GM12801 (cell line): ENCODE results near the gene PUM1.

Source experiments
- TF ChIP-seq, protein P1 (sequence below): IDR thresholded peaks from one replicate; pipeline ENCODE4 v1.5.1; 2011; ENCODE audit warnings: control low read depth; ENCODE audit not compliant: insufficient read length; ENCODE audit errors: extremely low read depth

The PUM1 gene

DNA sequence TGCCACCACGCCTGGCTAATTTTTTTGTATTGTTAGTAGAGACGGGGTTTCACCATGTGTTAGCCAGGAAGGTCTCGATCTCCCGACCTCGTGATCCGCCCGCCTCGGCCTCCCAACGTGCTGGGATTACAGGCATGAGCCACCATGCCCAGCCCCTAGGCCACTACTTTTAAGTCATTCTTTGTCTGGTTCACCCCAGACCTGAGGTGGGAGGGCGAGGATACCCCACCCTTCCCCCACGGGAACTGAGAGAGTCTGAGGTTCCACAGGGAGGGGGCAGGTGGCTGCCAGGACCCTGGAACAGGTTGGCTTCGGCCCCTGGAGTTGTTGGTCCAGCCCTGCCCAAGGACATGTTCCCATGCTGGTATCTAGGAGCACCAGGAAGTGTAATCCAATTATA lies 149.2 kb downstream of the PUM1 start:
- TF ChIP-seq, protein P1, sequence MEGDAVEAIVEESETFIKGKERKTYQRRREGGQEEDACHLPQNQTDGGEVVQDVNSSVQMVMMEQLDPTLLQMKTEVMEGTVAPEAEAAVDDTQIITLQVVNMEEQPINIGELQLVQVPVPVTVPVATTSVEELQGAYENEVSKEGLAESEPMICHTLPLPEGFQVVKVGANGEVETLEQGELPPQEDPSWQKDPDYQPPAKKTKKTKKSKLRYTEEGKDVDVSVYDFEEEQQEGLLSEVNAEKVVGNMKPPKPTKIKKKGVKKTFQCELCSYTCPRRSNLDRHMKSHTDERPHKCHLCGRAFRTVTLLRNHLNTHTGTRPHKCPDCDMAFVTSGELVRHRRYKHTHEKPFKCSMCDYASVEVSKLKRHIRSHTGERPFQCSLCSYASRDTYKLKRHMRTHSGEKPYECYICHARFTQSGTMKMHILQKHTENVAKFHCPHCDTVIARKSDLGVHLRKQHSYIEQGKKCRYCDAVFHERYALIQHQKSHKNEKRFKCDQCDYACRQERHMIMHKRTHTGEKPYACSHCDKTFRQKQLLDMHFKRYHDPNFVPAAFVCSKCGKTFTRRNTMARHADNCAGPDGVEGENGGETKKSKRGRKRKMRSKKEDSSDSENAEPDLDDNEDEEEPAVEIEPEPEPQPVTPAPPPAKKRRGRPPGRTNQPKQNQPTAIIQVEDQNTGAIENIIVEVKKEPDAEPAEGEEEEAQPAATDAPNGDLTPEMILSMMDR: no peak

GRCh38 chr1:30915491-30916230 lies 149.9 kb downstream of the PUM1 start:
- TF ChIP-seq, protein P1: no peak

DNA sequence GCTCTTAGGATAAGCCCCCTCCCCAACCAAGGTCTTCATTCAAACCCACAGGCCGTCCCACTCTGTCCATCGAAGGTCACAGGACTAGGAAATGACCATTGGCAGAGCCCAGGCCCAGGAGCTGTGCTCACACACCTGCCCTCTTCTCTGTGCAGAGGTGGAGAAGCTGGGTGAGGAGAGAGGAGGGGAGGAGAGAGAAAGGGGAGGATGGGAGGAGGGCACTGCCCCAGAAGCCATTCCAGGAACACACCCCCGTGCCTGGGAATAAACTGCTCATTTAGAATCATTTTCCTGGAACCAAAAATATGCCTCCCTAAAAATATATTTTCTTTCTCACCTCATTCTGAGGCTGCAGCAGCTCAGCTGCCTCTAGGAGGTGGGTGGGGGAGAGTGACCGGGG lies 150.6 kb downstream of the PUM1 start:
- TF ChIP-seq, protein P1: no peak

- TF ChIP-seq, protein P1: no peak
Measured at GRCh38 chr1:30914587-30914922, 151.0 kb downstream of the PUM1 start.

GRCh38 chr1:30912913-30913652 lies 152.4 kb downstream of the PUM1 start:
- TF ChIP-seq, protein P1: no peak

GRCh38 chr1:30912224-30912623 lies 153.3 kb downstream of the PUM1 start:
- TF ChIP-seq, protein P1: no peak

GRCh38 chr1:30911059-30911954 lies 154.2 kb downstream of the PUM1 start:
- TF ChIP-seq, protein P1: no peak
